Right lung (tissue), 5 donors: ENCODE measurements around the gene PSRC1. TPM values are rescaled to one million over a fixed set of nuclear protein-coding genes. Genes with fewer than 3 reads are reported as not detected.

ENCODE experiments used
- polyA plus RNA-seq, 5 donors: library from polyadenylated mRNA; unstranded; fragments of 120-200 nt; gene quantifications; one replicate each; pipeline versions ENCODE4 v1.2.1 to v1.2.3, GENCODE V29; 2013; ENCODE audit warnings: inconsistent platforms in 1 of 5, low replicate concordance in 1 of 5; ENCODE audit not compliant: insufficient read length in 5 of 5, insufficient read depth in 1 of 5

PSRC1 gene
- polyA plus RNA-seq, 5 donors = 32.5 to 48.9 (median 39.3) TPM

Other genes starting within 250 kb of the PSRC1 start
- 10 to 100 TPM; 13.2 to 17.6 (median 16.0) TPM for gene WDR47, start 241.0 kb downstream of the PSRC1 start, polyA plus RNA-seq
- 10 to 100 TPM; 25.9 to 38.6 (median 33.9) TPM for gene TAF13, start 207.1 kb downstream of the PSRC1 start, polyA plus RNA-seq
- 10 to 100 TPM; 33.8 to 46.6 (median 42.9) TPM for gene TMEM167B, start 192.4 kb downstream of the PSRC1 start, polyA plus RNA-seq
- gene ELAPOR1, start 169.0 kb downstream of the PSRC1 start, polyA plus RNA-seq = 10 to 100 TPM in 4 of 5 donors, 1 to 10 TPM in 1; 8.2 to 11.5 (median 10.5) TPM
- gene SARS1, start 69.2 kb downstream of the PSRC1 start, polyA plus RNA-seq = 100 to 1,000 TPM; 143 to 159 (median 145) TPM
- 10 to 100 TPM in 3 of 5 donors, 1 to 10 TPM in 2; 9.6 to 17.0 (median 13.5) TPM for gene CELSR2, start 33.6 kb downstream of the PSRC1 start, polyA plus RNA-seq
- gene MYBPHL, start 23.9 kb upstream of the PSRC1 start, polyA plus RNA-seq = under 1 TPM in 4 of 5 donors, not detected in 1; 0.14 to 0.39 (median 0.22) TPM
- gene SORT1, start 114.8 kb upstream of the PSRC1 start, polyA plus RNA-seq = 10 to 100 TPM; 34.0 to 51.2 (median 42.6) TPM
- 10 to 100 TPM; 74.2 to 99.6 (median 89.2) TPM for gene PSMA5, start 143.3 kb upstream of the PSRC1 start, polyA plus RNA-seq
- gene SYPL2, start 183.4 kb upstream of the PSRC1 start, polyA plus RNA-seq = 1 to 10 TPM in 1 of 5 donors, under 1 TPM in 4; 0.13 to 9.0 (median 0.26) TPM
- 10 to 100 TPM in 1 of 5 donors, 1 to 10 TPM in 4; 6.6 to 13.6 (median 8.0) TPM for gene ATXN7L2, start 200.8 kb upstream of the PSRC1 start, polyA plus RNA-seq
- gene CYB561D1, start 210.9 kb upstream of the PSRC1 start, polyA plus RNA-seq = 1 to 10 TPM; 4.8 to 9.5 (median 8.5) TPM
- gene AMIGO1, start 226.6 kb upstream of the PSRC1 start, polyA plus RNA-seq = 1 to 10 TPM; 2.6 to 5.1 (median 3.7) TPM